Measurements from ENCODE around the gene ATXN7L1.

DNA sequence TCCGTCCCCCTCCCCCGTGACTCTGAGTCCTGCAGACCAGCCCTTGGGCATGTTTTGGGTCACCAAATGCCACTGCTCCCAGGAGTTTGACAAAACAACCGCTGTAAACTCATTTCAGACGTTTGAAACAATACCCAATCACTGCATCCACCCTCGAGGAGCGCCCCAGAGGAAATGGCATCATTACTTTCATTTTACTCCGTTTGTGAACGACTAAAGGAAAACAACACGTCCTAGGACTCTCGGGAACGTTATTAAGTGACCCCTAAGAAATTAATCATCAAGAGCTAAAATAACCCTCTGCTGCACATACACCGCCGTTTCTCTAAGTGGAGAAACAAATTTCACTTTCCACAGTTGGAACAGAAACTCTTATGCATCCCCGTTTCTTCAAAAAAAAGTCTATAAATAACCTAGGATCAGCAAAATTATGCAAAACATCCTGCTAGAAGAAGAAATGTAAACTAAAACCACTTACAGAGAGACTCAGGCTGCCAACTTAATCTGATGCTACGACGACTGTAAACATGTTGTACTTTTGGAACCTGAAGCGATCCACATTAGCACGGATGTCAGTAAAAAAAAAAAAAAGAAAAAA, 185.2 kb downstream of the ATXN7L1 start:
- TF ChIP-seq, protein P1, sequence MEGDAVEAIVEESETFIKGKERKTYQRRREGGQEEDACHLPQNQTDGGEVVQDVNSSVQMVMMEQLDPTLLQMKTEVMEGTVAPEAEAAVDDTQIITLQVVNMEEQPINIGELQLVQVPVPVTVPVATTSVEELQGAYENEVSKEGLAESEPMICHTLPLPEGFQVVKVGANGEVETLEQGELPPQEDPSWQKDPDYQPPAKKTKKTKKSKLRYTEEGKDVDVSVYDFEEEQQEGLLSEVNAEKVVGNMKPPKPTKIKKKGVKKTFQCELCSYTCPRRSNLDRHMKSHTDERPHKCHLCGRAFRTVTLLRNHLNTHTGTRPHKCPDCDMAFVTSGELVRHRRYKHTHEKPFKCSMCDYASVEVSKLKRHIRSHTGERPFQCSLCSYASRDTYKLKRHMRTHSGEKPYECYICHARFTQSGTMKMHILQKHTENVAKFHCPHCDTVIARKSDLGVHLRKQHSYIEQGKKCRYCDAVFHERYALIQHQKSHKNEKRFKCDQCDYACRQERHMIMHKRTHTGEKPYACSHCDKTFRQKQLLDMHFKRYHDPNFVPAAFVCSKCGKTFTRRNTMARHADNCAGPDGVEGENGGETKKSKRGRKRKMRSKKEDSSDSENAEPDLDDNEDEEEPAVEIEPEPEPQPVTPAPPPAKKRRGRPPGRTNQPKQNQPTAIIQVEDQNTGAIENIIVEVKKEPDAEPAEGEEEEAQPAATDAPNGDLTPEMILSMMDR (IDR thresholded peaks at IDR 0.05; ENCODE audit: low read depth, low read length), result no peak
- TF ChIP-seq EZH2phosphoT487 (IDR thresholded peaks at IDR 0.05; ENCODE audit: low read depth), result no peak

Measured in OCI-LY3 (cell line).